Natural killer cell (primary cell): ENCODE data around the gene C11orf71. TPM values are rescaled to one million over a fixed set of nuclear protein-coding genes. Genes with fewer than 3 reads are reported as not detected.

ENCODE experiments used
- ATAC-seq, 3 donors: fragments of 150-1000 bp in 2 of 3; fragments of 200-7000 bp in 1 of 3; cut with Tn5 transposase; 1 replicate in 1 of 3; 2 replicates in 2 of 3; pipeline ENCODE4 v1.10.0; 2021; ENCODE audit warnings: mild to moderate bottlenecking in 2 of 3, moderate library complexity in 2 of 3
- DNase-seq, 2 donors: peaks; one replicate each; pipeline versions ENCODE4 v3.0.0 to v3.0.0-alpha.2; 2013 to 2021; ENCODE audit warnings: mixed read lengths in 1 of 2
- H3K27ac ChIP-seq: one replicate; pipeline ENCODE4 v1.5.1; 2013; ENCODE audit warnings: mild to moderate bottlenecking, low read length
- H3K27me3 ChIP-seq: one replicate; pipeline ENCODE4 v1.6.1; 2013; ENCODE audit warnings: low read length; ENCODE audit not compliant: control insufficient read depth, insufficient read depth
- H3K36me3 ChIP-seq: one replicate; pipeline ENCODE4 v1.6.1; 2013; ENCODE audit warnings: low read length; ENCODE audit not compliant: control insufficient read depth, insufficient read depth
- H3K4me1 ChIP-seq: one replicate; pipeline ENCODE4 v1.6.1; 2013; ENCODE audit warnings: low read length; ENCODE audit not compliant: control insufficient read depth, insufficient read depth
- H3K4me3 ChIP-seq: one replicate; pipeline ENCODE4 v1.5.1; 2013; ENCODE audit warnings: low read length
- H3K9me3 ChIP-seq: one replicate; pipeline ENCODE4 v1.6.1; 2013; ENCODE audit warnings: low read length; ENCODE audit not compliant: control insufficient read depth, insufficient read depth
- H3K27ac Mint-ChIP-seq, 2 donors: one replicate each; pipeline ENCODE4 v1.8.0; 2022; ENCODE audit warnings: mild to moderate bottlenecking in 2 of 2, mixed read lengths in 2 of 2, moderate library complexity in 1 of 2
- H3K27me3 Mint-ChIP-seq, 2 donors: one replicate each; pipeline ENCODE4 v1.8.0; 2022; ENCODE audit warnings: low read depth in 2 of 2, mixed read lengths in 2 of 2
- H3K36me3 Mint-ChIP-seq: one replicate; pipeline ENCODE4 v1.8.0; 2022; ENCODE audit warnings: mixed read lengths
- H3K4me1 Mint-ChIP-seq, 2 donors: one replicate each; pipeline ENCODE4 v1.8.0; 2022; ENCODE audit warnings: mixed read lengths in 2 of 2
- H3K4me3 Mint-ChIP-seq: one replicate; pipeline ENCODE4 v1.8.0; 2022; ENCODE audit warnings: mild to moderate bottlenecking, moderate library complexity, mixed read lengths
- H3K9me3 Mint-ChIP-seq, 2 donors: one replicate each; pipeline ENCODE4 v1.8.0; 2022; ENCODE audit warnings: mixed read lengths in 2 of 2
- WGBS: methylation state at CpG from one replicate; pipeline ENCODE4 v1.1.7; 2013; ENCODE audit warnings: missing lambda C conversion rate; ENCODE audit not compliant: insufficient coverage; 5-methylcytosine and 5-hydroxymethylcytosine counted together
- intact Hi-C: fragments of 100-400 bp; cut with micrococcal nuclease; formaldehyde crosslinking; loops from one replicate; pipeline ENCODE4 v1.14.2; 2022
- total RNA-seq, 4 donors: library from RNA; stranded (reverse); fragments of 120-200 nt in 1 of 4; gene quantifications; one replicate each; pipeline versions ENCODE4 v1.2.3 to v1.2.4, GENCODE V29; 2013 to 2022
- TF ChIP-seq, protein P1 (sequence below): fragments of 200-600 bp; IDR thresholded peaks from one replicate; pipeline ENCODE4 v1.8.0; 2022; ENCODE audit warnings: antibody characterized with exemption

The C11orf71 gene
- total RNA-seq, 3 donors from 2014 or later (not counting 1 experiment from before 2014, with no cell fraction given), result 11.3 to 13.1 (median 11.5) TPM

DNA sequence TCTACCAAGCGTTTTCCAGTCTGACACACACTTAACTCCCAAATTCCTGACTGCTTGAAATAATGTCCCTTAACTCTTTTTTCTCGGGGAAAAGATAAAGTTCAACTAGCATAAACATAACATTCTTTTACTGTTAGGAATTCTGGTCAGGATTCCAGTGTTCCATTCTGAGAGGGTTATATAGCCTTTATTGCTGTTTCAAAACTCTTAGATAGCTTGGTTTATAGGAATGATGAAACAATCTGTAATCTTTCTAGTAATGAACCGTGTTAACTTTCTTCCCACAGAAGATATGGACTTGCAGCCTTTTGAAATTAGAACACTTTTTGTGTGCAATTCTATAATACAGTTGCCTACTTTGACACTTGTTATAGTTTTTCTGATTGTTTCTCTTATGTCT, 47.6 kb upstream of the C11orf71 start:
- no peaks in the 10 kb centered on the region for H3K27me3 ChIP-seq
- WGBS, result 100% methylated on average over 3 of the region's 3 CpGs
- H3K4me3 ChIP-seq, result no peak overlapping the region
- no peak overlapping the region for H3K27ac Mint-ChIP-seq
- ATAC-seq (no peak), DNase-seq (no peak)
- no peaks in the 10 kb centered on the region for H3K27me3 Mint-ChIP-seq
- no peak overlapping the region for H3K4me3 Mint-ChIP-seq
- no peak overlapping the region for H3K27ac ChIP-seq
- intact Hi-C loops, result no loop called here
- no peaks in the 10 kb centered on the region for H3K9me3 ChIP-seq
- peaks cover 32% of the 10 kb centered on the region for H3K36me3 ChIP-seq
- no peaks in the 10 kb centered on the region for H3K9me3 Mint-ChIP-seq
- H3K4me1 Mint-ChIP-seq, result no peaks in the 10 kb centered on the region
- TF ChIP-seq, protein P1, sequence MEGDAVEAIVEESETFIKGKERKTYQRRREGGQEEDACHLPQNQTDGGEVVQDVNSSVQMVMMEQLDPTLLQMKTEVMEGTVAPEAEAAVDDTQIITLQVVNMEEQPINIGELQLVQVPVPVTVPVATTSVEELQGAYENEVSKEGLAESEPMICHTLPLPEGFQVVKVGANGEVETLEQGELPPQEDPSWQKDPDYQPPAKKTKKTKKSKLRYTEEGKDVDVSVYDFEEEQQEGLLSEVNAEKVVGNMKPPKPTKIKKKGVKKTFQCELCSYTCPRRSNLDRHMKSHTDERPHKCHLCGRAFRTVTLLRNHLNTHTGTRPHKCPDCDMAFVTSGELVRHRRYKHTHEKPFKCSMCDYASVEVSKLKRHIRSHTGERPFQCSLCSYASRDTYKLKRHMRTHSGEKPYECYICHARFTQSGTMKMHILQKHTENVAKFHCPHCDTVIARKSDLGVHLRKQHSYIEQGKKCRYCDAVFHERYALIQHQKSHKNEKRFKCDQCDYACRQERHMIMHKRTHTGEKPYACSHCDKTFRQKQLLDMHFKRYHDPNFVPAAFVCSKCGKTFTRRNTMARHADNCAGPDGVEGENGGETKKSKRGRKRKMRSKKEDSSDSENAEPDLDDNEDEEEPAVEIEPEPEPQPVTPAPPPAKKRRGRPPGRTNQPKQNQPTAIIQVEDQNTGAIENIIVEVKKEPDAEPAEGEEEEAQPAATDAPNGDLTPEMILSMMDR, result no peak
- H3K4me1 ChIP-seq, result no peaks in the 10 kb centered on the region
- H3K36me3 Mint-ChIP-seq, result peaks cover 15% of the 10 kb centered on the region

DNA sequence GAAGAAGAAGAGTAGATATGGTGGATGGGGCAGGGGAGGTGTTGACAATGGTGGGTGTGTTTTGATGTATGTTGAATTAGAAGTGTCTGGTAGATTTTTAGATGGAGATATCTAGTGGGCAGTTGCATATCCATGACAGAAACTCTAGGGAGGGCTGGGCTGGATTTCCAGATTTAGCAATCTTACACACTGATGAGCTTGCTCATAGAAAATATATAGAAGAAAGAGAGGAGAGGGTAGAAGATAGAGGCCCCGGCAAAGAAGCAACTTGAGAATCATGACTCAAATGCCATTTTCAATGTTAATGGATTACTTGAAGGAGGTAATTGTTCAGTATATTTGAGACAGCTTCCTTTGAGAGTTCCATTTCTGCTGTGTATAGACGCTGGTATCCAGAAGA, 47.1 kb upstream of the C11orf71 start:
- Mint-ChIP-seq H3K27me3 (no peaks in the 10 kb centered on the region), H3K4me3 (no peak overlapping the region), H3K9me3 (no peaks in the 10 kb centered on the region), H3K4me1 (no peaks in the 10 kb centered on the region), H3K27ac (no peak overlapping the region), H3K36me3 (peaks cover 15% of the 10 kb centered on the region)
- peaks cover 32% of the 10 kb centered on the region for H3K36me3 ChIP-seq
- intact Hi-C loops, result no loop called here
- no peaks in the 10 kb centered on the region for H3K4me1 ChIP-seq
- H3K27me3 ChIP-seq, result no peaks in the 10 kb centered on the region
- H3K27ac ChIP-seq, result no peak overlapping the region
- DNase-seq, result no peak
- no peak for ATAC-seq
- no peaks in the 10 kb centered on the region for H3K9me3 ChIP-seq
- TF ChIP-seq, protein P1, result no peak
- H3K4me3 ChIP-seq, result no peak overlapping the region
- WGBS, result 83% methylated on average over 2 of the region's 2 CpGs

GRCh38 chr11:114442536-114442935, 42.2 kb upstream of the C11orf71 start:
- Mint-ChIP-seq H3K36me3 (peaks cover 8% of the 10 kb centered on the region), H3K27me3 (no peaks in the 10 kb centered on the region), H3K9me3 (no peaks in the 10 kb centered on the region), H3K4me1 (peaks cover 27 to 31% of the 10 kb centered on the region in 2 donors), H3K4me3 (no peak overlapping the region), H3K27ac (no peak overlapping the region)
- no CpG with 5 or more reads among the region's 1 CpG for WGBS
- Histone ChIP-seq H3K27ac (no peak overlapping the region), H3K36me3 (peaks cover 11% of the 10 kb centered on the region), H3K27me3 (no peaks in the 10 kb centered on the region), H3K4me3 (no peak overlapping the region), H3K9me3 (no peaks in the 10 kb centered on the region), H3K4me1 (peaks cover 13% of the 10 kb centered on the region)
- TF ChIP-seq, protein P1, result no peak
- DNase-seq (no peak), ATAC-seq (no peak)
- intact Hi-C loops, result no loop called here

DNA sequence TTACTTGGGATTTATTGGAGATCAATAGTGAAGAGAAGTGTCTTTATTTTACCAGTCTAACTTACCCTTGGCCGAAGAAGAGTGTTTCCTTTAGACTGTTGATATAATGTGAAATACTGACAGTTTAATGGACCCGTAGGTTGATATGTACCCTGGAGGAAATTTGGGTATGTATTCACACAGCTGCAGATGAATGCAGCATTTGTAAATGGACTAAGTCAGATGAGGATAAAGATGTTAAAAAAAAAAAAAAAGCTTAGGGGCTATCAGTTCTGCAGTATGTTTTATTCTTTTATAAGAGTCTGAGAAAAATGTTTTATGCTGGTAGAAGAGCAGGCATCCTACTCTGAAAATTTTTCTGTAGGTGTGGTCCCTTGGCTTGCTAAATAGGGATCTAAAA, 41.6 kb upstream of the C11orf71 start:
- H3K9me3 Mint-ChIP-seq, result no peaks in the 10 kb centered on the region
- intact Hi-C loops, result loop anchor here (2.0 kb wide), 1 partner anchor 93 kb away; no protein-coding TSS in a partner anchor
- peaks cover 11% of the 10 kb centered on the region for H3K36me3 ChIP-seq
- no peaks in the 10 kb centered on the region for H3K27me3 ChIP-seq
- H3K4me3 Mint-ChIP-seq, result no peak overlapping the region
- H3K4me3 ChIP-seq, result no peak overlapping the region
- DNase-seq (no peak), ATAC-seq (no peak)
- peaks cover 13% of the 10 kb centered on the region for H3K4me1 ChIP-seq
- H3K27me3 Mint-ChIP-seq, result no peaks in the 10 kb centered on the region
- H3K36me3 Mint-ChIP-seq, result peaks cover 8% of the 10 kb centered on the region
- H3K4me1 Mint-ChIP-seq, result peaks cover 27 to 31% of the 10 kb centered on the region in 2 donors
- WGBS, result 98% methylated on average over 2 of the region's 2 CpGs
- no peak overlapping the region for H3K27ac ChIP-seq
- H3K27ac Mint-ChIP-seq, result no peak overlapping the region
- H3K9me3 ChIP-seq, result no peaks in the 10 kb centered on the region
- TF ChIP-seq, protein P1, result no peak
